Activated gamma-delta T cell (primary cell): ENCODE results near the gene WDR82.
"Not testable (repeated sequence)": the region's sequence is repeated elsewhere in the genome, so short reads cannot be mapped to it uniquely, and the experiment has no call there.

ENCODE experiments used
- DNase-seq: peaks from one replicate; lab custom pipeline; 2025; lab: John Stamatoyannopoulos, UW

Gene WDR82

GRCh38 chr3:52289747-52290595 lies 11.5 kb upstream of the WDR82 start:
- DNase-seq, result no peak

- DNase-seq, result no peak
Measured at GRCh38 chr3:52289338-52289746, 10.9 kb upstream of the WDR82 start.

- no peak for DNase-seq
Measured at GRCh38 chr3:52288674-52289073, 10.2 kb upstream of the WDR82 start.

- DNase-seq, result no peak
Measured at GRCh38 chr3:52286777-52287110, 8.3 kb upstream of the WDR82 start.

- not testable (repeated sequence) for DNase-seq
Measured at GRCh38 chr3:52284051-52284450, 5.6 kb upstream of the WDR82 start.

- DNase-seq, result no peak
Measured at GRCh38 chr3:52283306-52283705, 4.9 kb upstream of the WDR82 start.

GRCh38 chr3:52281981-52282801 lies 3.7 kb upstream of the WDR82 start:
- no peak for DNase-seq

GRCh38 chr3:52280050-52280461 lies 1.6 kb upstream of the WDR82 start:
- no peak for DNase-seq

- no peak for DNase-seq
Measured at GRCh38 chr3:52279596-52279995, 1.1 kb upstream of the WDR82 start.

- DNase-seq, result peak; percentile 70
Measured at GRCh38 chr3:52277972-52278509, 408 bp downstream of the WDR82 start.

- DNase-seq, result peak; percentile 56
Measured at GRCh38 chr3:52277071-52277964, 1.1 kb downstream of the WDR82 start.

GRCh38 chr3:52274781-52275180 lies 3.7 kb downstream of the WDR82 start:
- not testable (repeated sequence) for DNase-seq

GRCh38 chr3:52272831-52273230 lies 5.6 kb downstream of the WDR82 start:
- DNase-seq, result no peak

GRCh38 chr3:52272172-52272571 lies 6.3 kb downstream of the WDR82 start:
- DNase-seq, result not testable (repeated sequence)

GRCh38 chr3:52270252-52270754 lies 8.1 kb downstream of the WDR82 start:
- no peak for DNase-seq

- DNase-seq, result no peak
Measured at GRCh38 chr3:52269776-52270175, 8.7 kb downstream of the WDR82 start.

GRCh38 chr3:52268036-52268435 lies 10.4 kb downstream of the WDR82 start:
- no peak for DNase-seq

- DNase-seq, result no peak
Measured at GRCh38 chr3:52265387-52265786, 13.1 kb downstream of the WDR82 start.

GRCh38 chr3:52262447-52262846 lies 16.0 kb downstream of the WDR82 start:
- no peak for DNase-seq

GRCh38 chr3:52259448-52259847 lies 19.0 kb downstream of the WDR82 start:
- no peak for DNase-seq

- DNase-seq, result no peak
Measured at GRCh38 chr3:52259035-52259434, 19.4 kb downstream of the WDR82 start.

- DNase-seq, result no peak
Measured at GRCh38 chr3:52257911-52258310, 20.5 kb downstream of the WDR82 start.
